HCT116 (cell line): ENCODE data around the gene KRT79. TPM values are rescaled to one million over a fixed set of nuclear protein-coding genes. Genes with fewer than 3 reads are reported as not detected.

Experiments
- ATAC-seq: fragments of 200-7000 bp; cut with Tn5 transposase; 2 replicates; pipeline ENCODE4 v1.9.1; 2020; ENCODE audit warnings: mild to moderate bottlenecking, moderate library complexity
- BruUV-seq: library from RNA; stranded (reverse); fragments of 400-500 nt; replicated peaks from 2 replicates; lab custom pipeline; 2021; lab: Mats Ljungman, UMichigan
- CTCF ChIA-PET: fragments of 300-600 bp; sonication (Branson Sonifier 250); formaldehyde crosslinking; loops from one replicate; lab custom pipeline; 2021; ENCODE audit warnings: antibody characterized with exemption; lab: Charles Lee
- POLR2A ChIA-PET: fragments of 300-600, 350-600 bp; sonication (Branson Sonifier 250); formaldehyde crosslinking; loops from one replicate; lab custom pipeline; 2021; ENCODE audit warnings: antibody characterized with exemption; lab: Charles Lee
- RAD21 ChIA-PET, 2 experiments: fragments of 300-600 bp; sonication (Branson Sonifier 250); formaldehyde crosslinking; loops; one replicate each; lab custom pipeline; 2023; ENCODE audit warnings: low total read pairs in 2 of 2; ENCODE audit not compliant: uncharacterized antibody in 2 of 2, unreplicated experiment in 2 of 2, low non-redundant PET in 1 of 2; lab: Charles Lee
- DNase-seq: peaks from one replicate; pipeline ENCODE4 v3.0.0-alpha.2; 2010; ENCODE audit warnings: low read depth, low spot score
- H2AFZ ChIP-seq: fragments of 200-600 bp; shearing (Covaris generic), sonication (generic); 2 replicates; pipeline ENCODE4 v1.6.1; 2017; ENCODE audit warnings: low read depth, mixed run types, mixed read lengths, antibody characterized with exemption, low read length; ENCODE audit not compliant: poor library complexity, severe bottlenecking
- H3K27ac ChIP-seq: 2 replicates; pipeline ENCODE4 v1.5.1; 2012; ENCODE audit warnings: low read depth, low read length
- H3K27me3 ChIP-seq: fragments of 200-600 bp; sonication (generic); 2 replicates; pipeline ENCODE4 v1.6.1; 2016; ENCODE audit warnings: mixed run types, low read length, mixed read lengths; ENCODE audit not compliant: insufficient read depth
- H3K36me3 ChIP-seq, 2 experiments: fragments of 200-500 bp in 1 of 2; fragments of 200-600 bp in 1 of 2; sonication (Bioruptor generic) in 1 of 2; sonication (generic) in 1 of 2; 2 replicates each; pipeline versions ENCODE4 v1.5.1 to v1.6.1; 2014 to 2016; ENCODE audit warnings: low read length in 2 of 2, inconsistent platforms in 1 of 2, mixed read lengths in 1 of 2, mixed run types in 1 of 2; ENCODE audit not compliant: insufficient read depth in 2 of 2, control insufficient read depth in 1 of 2
- H3K4me1 ChIP-seq, 2 experiments: fragments of 200-600 bp in 1 of 2; sonication (generic) in 1 of 2; 2 replicates each; pipeline versions ENCODE4 v1.5.1 to v1.6.1; 2012 to 2017; ENCODE audit warnings: low read length in 2 of 2, inconsistent platforms in 1 of 2, mild to moderate bottlenecking in 1 of 2, mixed read lengths in 1 of 2, mixed run types in 1 of 2, moderate library complexity in 1 of 2; ENCODE audit not compliant: insufficient read depth in 2 of 2, control insufficient read depth in 1 of 2
- H3K4me2 ChIP-seq: fragments of 200-600 bp; sonication (generic); 2 replicates; pipeline ENCODE4 v1.6.1; 2017; ENCODE audit warnings: mixed run types, low read length, mixed read lengths
- H3K4me3 ChIP-seq, 2 experiments: fragments of 200-600 bp in 1 of 2; sonication (generic) in 1 of 2; replicated peaks in 1 of 2; 2 replicates each; pipeline ENCODE4 v1.5.1; 2011 to 2016; ENCODE audit warnings: low read length in 2 of 2, control low read depth in 1 of 2, low read depth in 1 of 2, mild to moderate bottlenecking in 1 of 2, mixed read lengths in 1 of 2, mixed run types in 1 of 2
- H3K79me2 ChIP-seq: fragments of 200-600 bp; sonication (generic); 2 replicates; pipeline ENCODE4 v1.6.1; 2017; ENCODE audit warnings: mild to moderate bottlenecking, mixed run types, low read length, moderate library complexity, mixed read lengths; ENCODE audit not compliant: insufficient read depth
- H3K9ac ChIP-seq: fragments of 200-600 bp; sonication (generic); 2 replicates; pipeline ENCODE4 v1.6.1; 2016; ENCODE audit warnings: low read length, mixed read lengths
- H3K9me2 ChIP-seq: fragments of 200-600 bp; sonication (generic), shearing (Covaris generic); 2 replicates; pipeline ENCODE4 v1.6.1; 2017; ENCODE audit warnings: mixed run types, mild to moderate bottlenecking, moderate library complexity; ENCODE audit not compliant: insufficient read depth
- H3K9me3 ChIP-seq, 2 experiments: fragments of 200-500 bp in 1 of 2; fragments of 200-600 bp in 1 of 2; sonication (Bioruptor generic) in 1 of 2; sonication (generic) in 1 of 2; 2 replicates each; pipeline ENCODE4 v1.6.1; 2014 to 2017; ENCODE audit warnings: low read length in 2 of 2, mixed read lengths in 2 of 2, inconsistent platforms in 1 of 2, low read depth in 1 of 2, mild to moderate bottlenecking in 1 of 2, mixed run types in 1 of 2, moderate library complexity in 1 of 2; ENCODE audit not compliant: control insufficient read depth in 1 of 2, insufficient read depth in 1 of 2
- H4K20me1 ChIP-seq: fragments of 200-600 bp; sonication (generic), shearing (Covaris generic); 2 replicates; pipeline ENCODE4 v1.6.1; 2017; ENCODE audit warnings: mixed run types, mild to moderate bottlenecking, moderate library complexity; ENCODE audit not compliant: insufficient read depth
- CBX3 ChIP-seq: IDR thresholded peaks from 2 replicates; pipeline ENCODE4 v1.6.1; 2012; ENCODE audit warnings: low read depth
- CEBPB ChIP-seq: IDR thresholded peaks from 2 replicates; pipeline ENCODE4 v1.6.1; 2012; ENCODE audit warnings: low read depth
- EGR1 ChIP-seq: IDR thresholded peaks from 2 replicates; pipeline ENCODE4 v1.6.1; 2012; ENCODE audit warnings: low read depth
- ELF1 ChIP-seq: IDR thresholded peaks from 2 replicates; pipeline ENCODE4 v1.6.1; 2012; ENCODE audit warnings: low read depth, borderline replicate concordance
- EZH2 ChIP-seq: fragments of 200-600 bp; sonication (generic); IDR thresholded peaks from 2 replicates; pipeline ENCODE4 v1.6.1; 2017; ENCODE audit warnings: antibody characterized with exemption, mixed run types
- FOSL1 ChIP-seq: IDR thresholded peaks from 2 replicates; pipeline ENCODE4 v1.6.1; 2012; ENCODE audit warnings: low read depth
- JUND ChIP-seq: IDR thresholded peaks from 2 replicates; pipeline ENCODE4 v1.6.1; 2012
- POLR2A ChIP-seq: IDR thresholded peaks from 2 replicates; pipeline ENCODE4 v1.7.0; 2011; ENCODE audit warnings: borderline replicate concordance; ENCODE audit not compliant: insufficient read depth, insufficient read length; ENCODE audit errors: extremely low read depth
- RAD21 ChIP-seq: IDR thresholded peaks from 2 replicates; pipeline ENCODE4 v1.6.1; 2012; ENCODE audit warnings: low read depth, mild to moderate bottlenecking
- SIN3A ChIP-seq: IDR thresholded peaks from 2 replicates; pipeline ENCODE4 v1.6.1; 2012; ENCODE audit warnings: low read depth
- SRF ChIP-seq: IDR thresholded peaks from 2 replicates; pipeline ENCODE4 v1.6.1; 2012; ENCODE audit warnings: low read depth
- TCF7L2 ChIP-seq: IDR thresholded peaks from 2 replicates; pipeline ENCODE4 v1.7.0; 2011; ENCODE audit warnings: borderline replicate concordance, inconsistent platforms; ENCODE audit not compliant: insufficient read depth, insufficient read length; ENCODE audit errors: extremely low read depth
- YY1 ChIP-seq: IDR thresholded peaks from 2 replicates; pipeline ENCODE4 v1.6.1; 2011; ENCODE audit warnings: low read length, low read depth, moderate library complexity, mild to moderate bottlenecking; ENCODE audit not compliant: insufficient replicate concordance; ENCODE audit errors: extremely low read depth
- ZFX ChIP-seq: fragments of 450-650 bp; IDR thresholded peaks from 2 replicates; pipeline ENCODE4 v1.6.1; 2017
- intact Hi-C: fragments of 100-400 bp; cut with micrococcal nuclease; formaldehyde crosslinking; loops from 2 replicates; pipeline ENCODE4 v1.10.0; 2022
- total RNA-seq: library from RNA; stranded (reverse); gene quantifications from one replicate; pipeline ENCODE4 v1.2.1, GENCODE V29; 2021; ENCODE audit not compliant: unreplicated experiment
- TF ChIP-seq, protein P1 (sequence below): IDR thresholded peaks from 2 replicates; pipeline ENCODE4 v1.6.1; 2012
- TF ChIP-seq, protein P2 (sequence below), 3 experiments: fragments of 200-600 bp in 1 of 3; sonication (generic) in 1 of 3; IDR thresholded peaks in 2 of 3; conservative IDR thresholded peaks in 1 of 3; 2 replicates each; pipeline ENCODE4 v1.5.1; 2012 to 2017; ENCODE audit warnings: low read depth in 2 of 3, low read length in 2 of 3, antibody characterized with exemption in 1 of 3, borderline replicate concordance in 1 of 3, control low read depth in 1 of 3, mild to moderate bottlenecking in 1 of 3, mixed read lengths in 1 of 3, mixed run types in 1 of 3, moderate library complexity in 1 of 3; ENCODE audit not compliant: insufficient read depth in 1 of 3
- TF ChIP-seq, protein P3 (sequence below): IDR thresholded peaks from 2 replicates; pipeline ENCODE4 v1.6.1; 2011; ENCODE audit warnings: mild to moderate bottlenecking, low read length, moderate library complexity; ENCODE audit not compliant: insufficient replicate concordance; ENCODE audit errors: extremely low read depth
- TF ChIP-seq, protein P4 (sequence below): IDR thresholded peaks from 2 replicates; pipeline ENCODE4 v1.6.1; 2012

KRT79 gene
- total RNA-seq, 1 experiment from 2014 or later = not detected

DNA sequence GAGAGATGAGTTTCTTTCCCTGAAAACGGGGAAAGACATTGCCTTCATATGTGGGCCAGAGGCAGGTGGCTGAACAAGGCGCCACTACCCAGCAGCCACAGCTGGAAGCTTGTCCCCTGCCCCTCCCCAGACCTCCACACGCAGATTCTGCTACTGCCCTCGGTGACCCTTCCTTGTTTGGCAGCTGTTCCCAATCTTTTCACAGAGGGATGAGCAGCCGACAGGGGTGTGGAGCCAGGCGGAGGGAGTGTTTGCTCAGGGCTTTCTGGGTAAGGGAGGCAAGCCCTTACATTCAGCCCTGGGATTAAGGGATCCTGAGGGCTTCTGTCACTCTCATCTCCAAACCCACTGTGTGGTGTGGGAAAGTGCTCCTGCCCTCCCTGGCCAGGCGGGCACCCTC, 15.7 kb downstream of the KRT79 start:
- ChIA-PET RAD21 (no interaction called here), CTCF (no interaction called here), POLR2A (no interaction called here)
- H3K9me2 ChIP-seq = no peaks in the 10 kb centered on the region
- H3K4me3 ChIP-seq = no peak overlapping the region
- H3K36me3 ChIP-seq = no peaks in the 10 kb centered on the region
- H4K20me1 ChIP-seq = no peaks in the 10 kb centered on the region
- H3K9me3 ChIP-seq = no peaks in the 10 kb centered on the region
- H3K9ac ChIP-seq = no peak overlapping the region
- no TSS peak for BruUV-seq
- no peak overlapping the region for H3K27ac ChIP-seq
- intact Hi-C loops = no loop called here
- ATAC-seq = no peak
- TF ChIP-seq, protein P1, sequence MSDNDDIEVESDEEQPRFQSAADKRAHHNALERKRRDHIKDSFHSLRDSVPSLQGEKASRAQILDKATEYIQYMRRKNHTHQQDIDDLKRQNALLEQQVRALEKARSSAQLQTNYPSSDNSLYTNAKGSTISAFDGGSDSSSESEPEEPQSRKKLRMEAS = no peak
- TF ChIP-seq SRF (no peak), EZH2 (no peak), EGR1 (no peak), CEBPB (no peak), POLR2A (no peak), RAD21 (no peak), ZFX (no peak), FOSL1 (no peak), TCF7L2 (no peak), SIN3A (no peak), CBX3 (no peak), JUND (no peak), YY1 (no peak), ELF1 (no peak)
- TF ChIP-seq, protein P2, sequence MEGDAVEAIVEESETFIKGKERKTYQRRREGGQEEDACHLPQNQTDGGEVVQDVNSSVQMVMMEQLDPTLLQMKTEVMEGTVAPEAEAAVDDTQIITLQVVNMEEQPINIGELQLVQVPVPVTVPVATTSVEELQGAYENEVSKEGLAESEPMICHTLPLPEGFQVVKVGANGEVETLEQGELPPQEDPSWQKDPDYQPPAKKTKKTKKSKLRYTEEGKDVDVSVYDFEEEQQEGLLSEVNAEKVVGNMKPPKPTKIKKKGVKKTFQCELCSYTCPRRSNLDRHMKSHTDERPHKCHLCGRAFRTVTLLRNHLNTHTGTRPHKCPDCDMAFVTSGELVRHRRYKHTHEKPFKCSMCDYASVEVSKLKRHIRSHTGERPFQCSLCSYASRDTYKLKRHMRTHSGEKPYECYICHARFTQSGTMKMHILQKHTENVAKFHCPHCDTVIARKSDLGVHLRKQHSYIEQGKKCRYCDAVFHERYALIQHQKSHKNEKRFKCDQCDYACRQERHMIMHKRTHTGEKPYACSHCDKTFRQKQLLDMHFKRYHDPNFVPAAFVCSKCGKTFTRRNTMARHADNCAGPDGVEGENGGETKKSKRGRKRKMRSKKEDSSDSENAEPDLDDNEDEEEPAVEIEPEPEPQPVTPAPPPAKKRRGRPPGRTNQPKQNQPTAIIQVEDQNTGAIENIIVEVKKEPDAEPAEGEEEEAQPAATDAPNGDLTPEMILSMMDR (IDR thresholded peaks at IDR 0.05 in 2 of 3, conservative IDR thresholded peaks at IDR 0.05 in 1 of 3; ENCODE audit: borderline replicate concordance in 1 of 3, insufficient read depth in 1 of 3, low read depth in 2 of 3, low read length in 2 of 3) = no peak
- TF ChIP-seq, protein P3, sequence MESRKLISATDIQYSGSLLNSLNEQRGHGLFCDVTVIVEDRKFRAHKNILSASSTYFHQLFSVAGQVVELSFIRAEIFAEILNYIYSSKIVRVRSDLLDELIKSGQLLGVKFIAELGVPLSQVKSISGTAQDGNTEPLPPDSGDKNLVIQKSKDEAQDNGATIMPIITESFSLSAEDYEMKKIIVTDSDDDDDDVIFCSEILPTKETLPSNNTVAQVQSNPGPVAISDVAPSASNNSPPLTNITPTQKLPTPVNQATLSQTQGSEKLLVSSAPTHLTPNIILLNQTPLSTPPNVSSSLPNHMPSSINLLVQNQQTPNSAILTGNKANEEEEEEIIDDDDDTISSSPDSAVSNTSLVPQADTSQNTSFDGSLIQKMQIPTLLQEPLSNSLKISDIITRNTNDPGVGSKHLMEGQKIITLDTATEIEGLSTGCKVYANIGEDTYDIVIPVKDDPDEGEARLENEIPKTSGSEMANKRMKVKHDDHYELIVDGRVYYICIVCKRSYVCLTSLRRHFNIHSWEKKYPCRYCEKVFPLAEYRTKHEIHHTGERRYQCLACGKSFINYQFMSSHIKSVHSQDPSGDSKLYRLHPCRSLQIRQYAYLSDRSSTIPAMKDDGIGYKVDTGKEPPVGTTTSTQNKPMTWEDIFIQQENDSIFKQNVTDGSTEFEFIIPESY = no peak
- TF ChIP-seq, protein P4, sequence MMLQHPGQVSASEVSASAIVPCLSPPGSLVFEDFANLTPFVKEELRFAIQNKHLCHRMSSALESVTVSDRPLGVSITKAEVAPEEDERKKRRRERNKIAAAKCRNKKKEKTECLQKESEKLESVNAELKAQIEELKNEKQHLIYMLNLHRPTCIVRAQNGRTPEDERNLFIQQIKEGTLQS = no peak
- H3K4me2 ChIP-seq = no peak overlapping the region
- H3K27me3 ChIP-seq = 0 out of 2 replicates have a peak, but pooled peaks cover 2% of the 10 kb centered on the region
- no peak for DNase-seq
- peaks cover 0 to 9% of the 10 kb centered on the region in 2 experiments; a peak in 2 of 4 replicates for H3K4me1 ChIP-seq
- H3K79me2 ChIP-seq = no peaks in the 10 kb centered on the region
- no peak overlapping the region for H2AFZ ChIP-seq
